Kidney (tissue), 14 donors: ENCODE data around the gene XPR1. TPM values are rescaled to one million over a fixed set of nuclear protein-coding genes. Genes with fewer than 3 reads are reported as not detected.

Source experiments
- DNase-seq, 5 donors: peaks; one replicate each; pipeline ENCODE4 v3.0.0-alpha.2; 2013 to 2020
- FAIRE-seq: peaks from 2 replicates; lab custom pipeline; 2012; peaks lifted over from hg19 to GRCh38; lab: Jason Lieb, UNC
- H3K27ac ChIP-seq, 2 donors: one replicate each; pipeline ENCODE4 v1.7.0; 2013; ENCODE audit warnings: low read depth in 2 of 2, low read length in 2 of 2, inconsistent platforms in 1 of 2
- H3K27me3 ChIP-seq: one replicate; pipeline ENCODE4 v1.7.1; 2013; ENCODE audit warnings: low read length, inconsistent platforms; ENCODE audit not compliant: control insufficient read depth, insufficient read depth
- H3K36me3 ChIP-seq, 3 donors: one replicate each; pipeline versions ENCODE4 v1.7.0 to v1.7.1; 2013; ENCODE audit warnings: low read length in 3 of 3, control low read depth in 1 of 3, inconsistent platforms in 1 of 3; ENCODE audit not compliant: insufficient read depth in 3 of 3, control insufficient read depth in 2 of 3
- H3K4me1 ChIP-seq, 3 donors: one replicate each; pipeline versions ENCODE4 v1.7.0 to v1.7.1; 2013; ENCODE audit warnings: low read length in 3 of 3, inconsistent platforms in 1 of 3, low read depth in 1 of 3; ENCODE audit not compliant: control insufficient read depth in 2 of 3, insufficient read depth in 2 of 3
- H3K4me3 ChIP-seq, 3 donors: one replicate each; pipeline versions ENCODE4 v1.7.0 to v1.8.1; 2013; ENCODE audit warnings: low read length in 3 of 3, control low read depth in 1 of 3, inconsistent platforms in 1 of 3
- H3K9ac ChIP-seq, 3 donors: one replicate each; pipeline versions ENCODE4 v1.7.0 to v1.7.1; 2013; ENCODE audit warnings: low read length in 3 of 3, control low read depth in 1 of 3, inconsistent platforms in 1 of 3
- H3K9me3 ChIP-seq, 3 donors: one replicate each; pipeline versions ENCODE4 v1.7.0 to v1.7.1; 2013; ENCODE audit warnings: low read length in 3 of 3, control low read depth in 1 of 3, inconsistent platforms in 1 of 3; ENCODE audit not compliant: control insufficient read depth in 2 of 3, insufficient read depth in 1 of 3
- CTCF ChIP-seq: IDR thresholded peaks from 3 replicates; pipeline ENCODE4 v1.5.1; 2012; ENCODE audit warnings: mild to moderate bottlenecking, moderate library complexity, borderline replicate concordance; ENCODE audit not compliant: insufficient read depth; ENCODE audit errors: extremely low read depth
- intact Hi-C: fragments of 100-400 bp; cut with DNase I; formaldehyde crosslinking; loops from one replicate; pipeline ENCODE4 v1.11.1; 2022
- polyA plus RNA-seq: library from polyadenylated mRNA; stranded (reverse); fragments of 350-450 nt; fragmentation: Illumina TruSeq; extraction: RNeasy Lipid Tissue Mini Kit (QIAGEN cat#74804); gene quantifications from one replicate; pipeline ENCODE4 v1.2.3, GENCODE V29; 2014; ENCODE audit warnings: low read depth, low replicate concordance; ENCODE audit not compliant: insufficient read depth
- total RNA-seq: library from RNA; stranded (reverse); fragmentation: NEBNext Ultra II Directional; extraction: Animal tissue kit (Norgen Biotek cat#: 25700); gene quantifications from one replicate; pipeline ENCODE4 v1.2.1, GENCODE V29; 2021
- donor health status: control.
- donor health status: control.
- donor health status: control.
- donor health status: control.
- donor health status: control.
- donor health status: DM: yes; HTN: yes; CAD: no.
- donor health status: Normal renal cell carcinoma (clear cell type).

The XPR1 gene
- total and polyA plus RNA-seq, 2 donors from 2014 or later = 10.9 to 33.5 TPM

GRCh38 chr1:180636138-180636537 lies 4.3 kb downstream of the XPR1 start:
- Histone ChIP-seq H3K4me3 (no peak overlapping the region), H3K9me3 (no peaks in the 10 kb centered on the region), H3K36me3 (no peaks in the 10 kb centered on the region), H3K4me1 (peaks cover 0 to 9% (median 7%) of the 10 kb centered on the region in 3 donors), H3K27ac (no peak overlapping the region), H3K27me3 (no peaks in the 10 kb centered on the region), H3K9ac (peak overlapping the region in 1 of 3 donors; percentile 9)
- FAIRE-seq (no peak), DNase-seq (no peak)
- intact Hi-C loops = no loop called here
- TF ChIP-seq CTCF = peak; percentile 39

GRCh38 chr1:180639871-180640270 lies 8.0 kb downstream of the XPR1 start:
- DNase-seq (no peak), FAIRE-seq (no peak)
- intact Hi-C loops = no loop called here
- H3K4me3 ChIP-seq = no peak overlapping the region
- no peak overlapping the region for H3K9ac ChIP-seq
- TF ChIP-seq CTCF = no peak
- no peak overlapping the region for H3K27ac ChIP-seq
- H3K27me3 ChIP-seq = no peaks in the 10 kb centered on the region
- H3K36me3 ChIP-seq = no peaks in the 10 kb centered on the region
- peaks cover 0 to 12% (median 8%) of the 10 kb centered on the region in 3 donors for H3K4me1 ChIP-seq
- no peaks in the 10 kb centered on the region for H3K9me3 ChIP-seq

- Histone ChIP-seq H3K27me3 (no peaks in the 10 kb centered on the region), H3K4me1 (peaks cover 0 to 12% (median 8%) of the 10 kb centered on the region in 3 donors), H3K36me3 (no peaks in the 10 kb centered on the region), H3K4me3 (no peak overlapping the region), H3K27ac (no peak overlapping the region), H3K9me3 (no peaks in the 10 kb centered on the region), H3K9ac (no peak overlapping the region)
- DNase-seq (no peak), FAIRE-seq (no peak)
- TF ChIP-seq CTCF = no peak
- intact Hi-C loops = no loop called here
Measured at GRCh38 chr1:180640531-180640949, 8.7 kb downstream of the XPR1 start.

- Histone ChIP-seq H3K36me3 (no peaks in the 10 kb centered on the region), H3K4me1 (peaks cover 0 to 12% (median 4%) of the 10 kb centered on the region in 3 donors), H3K27me3 (no peaks in the 10 kb centered on the region), H3K9me3 (no peaks in the 10 kb centered on the region), H3K27ac (no peak overlapping the region), H3K4me3 (no peak overlapping the region), H3K9ac (no peak overlapping the region)
- DNase-seq (no peak), FAIRE-seq (no peak)
- intact Hi-C loops = no loop called here
- TF ChIP-seq CTCF = no peak
Measured at GRCh38 chr1:180641662-180642061, 9.8 kb downstream of the XPR1 start.
